Prostate gland (tissue), 2 donors: ENCODE data around the gene XPO4. TPM values are rescaled to one million over a fixed set of nuclear protein-coding genes. Genes with fewer than 3 reads are reported as not detected.

Experiments used
- DNase-seq: peaks from one replicate; pipeline ENCODE4 v3.0.0-alpha.2; 2019; ENCODE audit warnings: low spot score
- H3K27ac ChIP-seq, 2 donors: fragments of 200-600 bp; sonication (generic); 2 replicates each; pipeline ENCODE4 v1.5.1; 2017 to 2019
- H3K27me3 ChIP-seq: fragments of 200-600 bp; sonication (generic); replicated peaks from 2 replicates; pipeline ENCODE4 v1.5.1; 2019; ENCODE audit not compliant: insufficient read depth
- H3K36me3 ChIP-seq, 2 donors: fragments of 200-600 bp; sonication (generic); 1 replicate in 1 of 2; 2 replicates in 1 of 2; pipeline versions ENCODE4 v1.5.1 to v1.8.1; 2017 to 2019
- H3K4me1 ChIP-seq: fragments of 200-600 bp; sonication (generic); replicated peaks from 2 replicates; pipeline ENCODE4 v1.5.1; 2019
- H3K4me3 ChIP-seq, 2 donors: fragments of 200-600 bp; sonication (generic); 2 replicates each; pipeline ENCODE4 v1.5.1; 2017 to 2019
- H3K9me3 ChIP-seq: fragments of 200-600 bp; sonication (generic); 2 replicates; pipeline ENCODE4 v1.5.1; 2017
- POLR2A ChIP-seq: fragments of 450-650 bp; IDR thresholded peaks from one replicate; pipeline ENCODE4 v1.6.1; 2016; ENCODE audit warnings: antibody characterized with exemption, mild to moderate bottlenecking
- POLR2AphosphoS5 ChIP-seq: sonication (generic); formaldehyde crosslinking; IDR thresholded peaks from one replicate; pipeline ENCODE4 v1.6.1; 2017; ENCODE audit warnings: antibody characterized with exemption
- WGBS: methylation state at CpG from one replicate; pipeline ENCODE4 v1.1.5; 2018; 5-methylcytosine and 5-hydroxymethylcytosine counted together
- intact Hi-C: fragments of 100-400 bp; cut with DNase I; formaldehyde crosslinking; loops from one replicate; pipeline ENCODE4 v1.14.2; 2022
- total RNA-seq, 2 donors: library from RNA; depleted of rRNA; stranded (reverse); fragments of >200 nt; gene quantifications; one replicate each; pipeline ENCODE4 v1.1.0, GENCODE V29; 2016
- TF ChIP-seq, protein P1 (sequence below), 4 experiments: fragments of 200-600 bp in 2 of 4; fragments of 450-650 bp in 2 of 4; sonication (generic) in 2 of 4; IDR thresholded peaks; 1 replicate in 3 of 4; 2 replicates in 1 of 4; pipeline ENCODE4 v1.5.1; 2016 to 2019; ENCODE audit warnings: antibody characterized with exemption in 4 of 4, mild to moderate bottlenecking in 2 of 4, moderate library complexity in 2 of 4

Gene XPO4
- total RNA-seq, 2 donors from 2014 or later = 13.3 to 21.0 TPM

DNA sequence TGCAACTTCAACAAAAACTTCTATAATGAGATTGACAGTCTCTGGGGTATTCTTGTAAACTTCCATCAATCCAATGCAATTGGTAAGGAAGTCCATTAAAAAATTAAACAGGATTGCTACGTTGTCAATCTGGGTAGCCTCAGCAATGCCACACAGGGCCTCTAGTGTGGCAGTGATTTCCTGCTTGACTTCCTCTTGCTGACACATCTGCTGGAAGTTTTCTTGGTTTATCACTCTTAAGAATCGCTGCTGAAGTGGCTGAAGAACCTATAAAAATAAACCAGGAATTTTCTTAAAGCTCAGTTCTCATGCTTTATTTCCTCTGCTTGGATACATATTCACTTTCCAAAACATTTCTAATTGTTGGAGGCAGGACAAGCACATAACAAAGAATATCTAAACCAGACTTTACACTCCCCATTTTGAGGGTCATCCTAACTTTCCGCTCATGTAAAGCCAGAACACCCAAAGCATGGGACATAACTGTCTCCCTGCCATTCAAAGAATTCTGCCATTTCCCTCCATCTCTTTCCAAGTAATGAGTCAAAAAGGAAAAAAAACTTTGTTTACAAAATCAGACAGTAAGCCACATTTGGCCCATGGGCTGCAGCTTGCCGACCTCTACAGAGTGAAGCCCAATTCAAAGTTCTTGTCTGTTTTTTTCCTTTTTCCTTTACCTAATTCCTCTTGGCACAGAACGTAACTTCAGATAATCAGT, 105.6 kb downstream of the XPO4 start:
- no peak for TF ChIP-seq POLR2AphosphoS5
- TF ChIP-seq POLR2A = no peak
- TF ChIP-seq, protein P1, sequence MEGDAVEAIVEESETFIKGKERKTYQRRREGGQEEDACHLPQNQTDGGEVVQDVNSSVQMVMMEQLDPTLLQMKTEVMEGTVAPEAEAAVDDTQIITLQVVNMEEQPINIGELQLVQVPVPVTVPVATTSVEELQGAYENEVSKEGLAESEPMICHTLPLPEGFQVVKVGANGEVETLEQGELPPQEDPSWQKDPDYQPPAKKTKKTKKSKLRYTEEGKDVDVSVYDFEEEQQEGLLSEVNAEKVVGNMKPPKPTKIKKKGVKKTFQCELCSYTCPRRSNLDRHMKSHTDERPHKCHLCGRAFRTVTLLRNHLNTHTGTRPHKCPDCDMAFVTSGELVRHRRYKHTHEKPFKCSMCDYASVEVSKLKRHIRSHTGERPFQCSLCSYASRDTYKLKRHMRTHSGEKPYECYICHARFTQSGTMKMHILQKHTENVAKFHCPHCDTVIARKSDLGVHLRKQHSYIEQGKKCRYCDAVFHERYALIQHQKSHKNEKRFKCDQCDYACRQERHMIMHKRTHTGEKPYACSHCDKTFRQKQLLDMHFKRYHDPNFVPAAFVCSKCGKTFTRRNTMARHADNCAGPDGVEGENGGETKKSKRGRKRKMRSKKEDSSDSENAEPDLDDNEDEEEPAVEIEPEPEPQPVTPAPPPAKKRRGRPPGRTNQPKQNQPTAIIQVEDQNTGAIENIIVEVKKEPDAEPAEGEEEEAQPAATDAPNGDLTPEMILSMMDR (IDR thresholded peaks at IDR 0.05) = no peak
- WGBS = 75% methylated on average over 5 of the region's 5 CpGs
- H3K4me3 ChIP-seq = no peak overlapping the region
- DNase-seq = no peak
- no peaks in the 10 kb centered on the region for H3K9me3 ChIP-seq
- H3K36me3 ChIP-seq = no peaks in the 10 kb centered on the region
- intact Hi-C loops = no loop called here
- H3K27me3 ChIP-seq = no peaks in the 10 kb centered on the region
- no peak overlapping the region for H3K27ac ChIP-seq
- no peaks in the 10 kb centered on the region for H3K4me1 ChIP-seq

DNA sequence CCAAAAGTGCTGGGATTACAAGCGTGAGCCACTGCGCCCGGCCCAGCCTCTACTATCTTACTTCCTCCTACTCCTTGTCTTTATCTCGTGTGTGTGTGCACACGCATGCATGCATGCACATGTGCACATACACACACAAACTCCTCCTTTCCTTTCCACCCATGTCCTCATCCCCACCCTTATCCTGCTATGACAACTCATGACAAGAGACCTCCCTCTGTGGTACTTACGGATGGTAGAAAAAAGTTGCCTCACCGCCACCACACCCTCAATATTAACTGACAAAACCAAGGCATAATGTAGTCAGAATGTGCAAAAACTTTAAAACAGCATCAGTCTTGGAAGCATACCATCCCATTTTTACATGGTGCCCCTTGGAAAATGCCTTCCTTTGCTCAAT, 112.9 kb downstream of the XPO4 start:
- Histone ChIP-seq H3K27ac (no peak overlapping the region), H3K27me3 (no peaks in the 10 kb centered on the region), H3K4me1 (no peaks in the 10 kb centered on the region), H3K36me3 (no peaks in the 10 kb centered on the region), H3K9me3 (no peaks in the 10 kb centered on the region), H3K4me3 (no peak overlapping the region)
- TF ChIP-seq POLR2A (no peak), POLR2AphosphoS5 (no peak)
- TF ChIP-seq, protein P1 (IDR thresholded peaks at IDR 0.05) = no peak
- DNase-seq = no peak
- 96% methylated on average over 7 of the region's 7 CpGs for WGBS
- intact Hi-C loops = no loop called here

DNA sequence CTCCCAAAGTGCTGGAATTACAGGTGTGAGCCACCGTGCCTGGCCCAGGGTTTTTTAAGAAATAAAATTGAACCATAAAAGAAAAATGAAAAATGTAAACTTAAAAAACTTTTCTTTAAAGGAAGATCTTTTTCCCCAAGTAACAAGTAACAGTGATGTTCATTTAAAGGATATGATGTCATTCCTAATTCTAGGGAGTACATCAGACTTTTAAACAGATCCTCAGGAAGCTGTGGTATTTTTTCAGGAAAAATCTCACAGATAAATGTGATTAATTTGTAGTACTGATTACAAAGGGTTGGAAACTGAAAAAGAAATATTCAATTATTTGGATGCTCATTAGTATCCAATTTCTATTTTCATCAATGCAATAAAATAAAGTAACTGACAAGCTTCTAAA, 114.2 kb downstream of the XPO4 start:
- no peaks in the 10 kb centered on the region for H3K27me3 ChIP-seq
- TF ChIP-seq POLR2A (no peak), POLR2AphosphoS5 (no peak)
- TF ChIP-seq, protein P1 (IDR thresholded peaks at IDR 0.05) = no peak
- WGBS = 96% methylated on average over 1 of the region's 1 CpG

DNA sequence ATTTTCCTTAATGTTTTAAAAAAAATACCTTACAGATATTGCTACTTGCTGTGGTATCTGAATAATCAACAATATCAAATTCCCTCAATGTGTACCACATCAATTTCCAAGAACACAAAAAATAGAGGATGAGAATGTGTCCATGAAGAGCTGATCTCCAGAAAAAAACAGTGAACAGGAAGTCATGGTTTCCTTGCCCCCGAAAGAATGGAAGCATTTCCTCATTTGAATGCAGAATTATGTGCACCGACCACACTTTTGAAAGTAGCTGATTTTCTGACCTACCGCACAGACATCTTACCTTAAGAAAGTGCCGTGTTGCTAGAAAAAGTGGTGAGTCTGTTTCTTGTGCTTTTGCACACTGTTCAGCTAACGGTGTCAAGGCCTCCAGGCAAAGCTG, 115.4 kb downstream of the XPO4 start:
- Histone ChIP-seq H3K4me1 (no peaks in the 10 kb centered on the region), H3K27ac (no peak overlapping the region), H3K4me3 (no peak overlapping the region), H3K27me3 (no peaks in the 10 kb centered on the region), H3K9me3 (no peaks in the 10 kb centered on the region), H3K36me3 (no peaks in the 10 kb centered on the region)
- TF ChIP-seq, protein P1 (IDR thresholded peaks at IDR 0.05) = no peak
- TF ChIP-seq POLR2AphosphoS5 = no peak
- no peak for TF ChIP-seq POLR2A
- no peak for DNase-seq
- WGBS = 93% methylated on average over 5 of the region's 5 CpGs
- intact Hi-C loops = no loop called here

More for the DNA sequence above, 114.2 kb downstream of the XPO4 start:
- H3K4me1 ChIP-seq = no peaks in the 10 kb centered on the region
- no peak overlapping the region for H3K4me3 ChIP-seq
- H3K27ac ChIP-seq = no peak overlapping the region
- DNase-seq = no peak
- no peaks in the 10 kb centered on the region for H3K9me3 ChIP-seq
- no peaks in the 10 kb centered on the region for H3K36me3 ChIP-seq
- intact Hi-C loops = no loop called here

DNA sequence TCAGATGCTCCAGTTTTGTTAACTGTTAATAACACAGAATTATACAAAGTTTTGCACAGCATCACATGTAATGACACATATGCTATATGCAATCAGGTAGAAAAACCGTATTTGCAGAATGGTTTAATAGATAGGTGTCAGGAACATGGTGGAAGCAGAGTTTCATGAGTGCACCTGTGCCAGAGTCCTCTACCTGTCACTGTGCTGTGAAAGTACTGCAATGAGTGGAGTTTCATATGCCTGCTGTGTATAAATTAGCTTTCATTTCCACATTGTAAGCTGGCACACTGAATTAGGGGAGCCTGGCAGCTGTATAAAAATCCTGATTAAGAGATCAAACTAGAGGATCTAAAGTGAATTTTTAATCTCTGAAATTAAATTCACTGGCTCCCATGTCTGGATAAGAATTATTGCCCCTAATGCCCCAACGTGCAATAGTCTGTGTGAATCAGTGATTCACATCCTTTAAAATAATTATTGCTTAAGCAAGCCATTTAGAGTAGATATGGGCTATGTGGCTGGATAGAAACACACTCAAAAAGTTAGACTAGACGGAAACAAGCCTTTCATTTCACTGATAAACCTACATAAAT, 120.3 kb downstream of the XPO4 start:
- WGBS = 89% methylated on average over 3 of the region's 3 CpGs
- intact Hi-C loops = no loop called here
- Histone ChIP-seq H3K27me3 (no peaks in the 10 kb centered on the region), H3K9me3 (no peaks in the 10 kb centered on the region), H3K4me1 (no peaks in the 10 kb centered on the region), H3K36me3 (no peaks in the 10 kb centered on the region), H3K4me3 (no peak overlapping the region), H3K27ac (no peak overlapping the region)
- TF ChIP-seq, protein P1 (IDR thresholded peaks at IDR 0.05) = no peak
- TF ChIP-seq POLR2A (no peak), POLR2AphosphoS5 (no peak)
- DNase-seq = no peak
